ENCODE results near the gene FBRSL1. TPM values are rescaled to one million over a fixed set of nuclear protein-coding genes. Genes with fewer than 3 reads are reported as not detected.
A peak's percentile ranks its signal among the peaks of the same experiment; 100 is the strongest.

Gene FBRSL1
- total and polyA plus RNA-seq, 8 donors, result 31.1 to 62.5 (median 44.2) TPM

- Histone ChIP-seq H3K36me3 (no peaks in the 10 kb centered on the region), H3K4me3 (no peak overlapping the region), H3K27ac (no peak overlapping the region), H3K27me3 (no peaks in the 10 kb centered on the region), H3K4me1 (no peaks in the 10 kb centered on the region), H3K9me3 (no peaks in the 10 kb centered on the region)
- ATAC-seq, result no peak
- TF ChIP-seq CTCF (IDR thresholded peaks at IDR 0.05), result no peak
- FAIRE-seq, result no peak
- intact Hi-C loops (cut with DNase I), result no loop called here
- 85 to 88% methylated on average over 9 of the region's 9 CpGs for WGBS, 2 donors
- no peak for DNase-seq
Measured at GRCh38 chr12:132540436-132540835, 50.5 kb downstream of the FBRSL1 start.

GRCh38 chr12:132541200-132541599 lies 51.2 kb downstream of the FBRSL1 start:
- no peak for TF ChIP-seq CTCF (IDR thresholded peaks at IDR 0.05)
- 91 to 94% methylated on average over 9 of the region's 9 CpGs for WGBS, 2 donors
- FAIRE-seq, result no peak
- DNase-seq, result no peak
- intact Hi-C loops (cut with DNase I), result no loop called here
- no peak for ATAC-seq
- Histone ChIP-seq H3K36me3 (no peaks in the 10 kb centered on the region), H3K4me1 (no peaks in the 10 kb centered on the region), H3K9me3 (no peaks in the 10 kb centered on the region), H3K27ac (no peak overlapping the region), H3K4me3 (no peak overlapping the region), H3K27me3 (no peaks in the 10 kb centered on the region)

GRCh38 chr12:132541996-132542395 lies 52.0 kb downstream of the FBRSL1 start:
- no peak for TF ChIP-seq CTCF (IDR thresholded peaks at IDR 0.05)
- H3K4me3 ChIP-seq, result no peak overlapping the region
- no peak for FAIRE-seq
- no peaks in the 10 kb centered on the region for H3K27me3 ChIP-seq
- no peaks in the 10 kb centered on the region for H3K4me1 ChIP-seq
- ATAC-seq, result no peak
- H3K9me3 ChIP-seq, result no peaks in the 10 kb centered on the region
- no peak overlapping the region for H3K27ac ChIP-seq
- DNase-seq, result no peak
- intact Hi-C loops (cut with DNase I), result no loop called here
- WGBS, 2 donors, result 93 to 96% methylated on average over 20 of the region's 20 CpGs
- H3K36me3 ChIP-seq, result no peaks in the 10 kb centered on the region

- WGBS, 2 donors, result 92 to 96% methylated on average over 8 to 9 of the region's 9 CpGs
- Histone ChIP-seq H3K27ac (no peak overlapping the region), H3K9me3 (no peaks in the 10 kb centered on the region), H3K36me3 (no peaks in the 10 kb centered on the region), H3K4me1 (no peaks in the 10 kb centered on the region), H3K27me3 (no peaks in the 10 kb centered on the region), H3K4me3 (no peak overlapping the region)
- no peak for DNase-seq
- intact Hi-C loops (cut with DNase I), result no loop called here
- no peak for TF ChIP-seq CTCF (IDR thresholded peaks at IDR 0.05)
- no peak for ATAC-seq
- FAIRE-seq, result no peak
Measured at GRCh38 chr12:132542661-132543060, 52.7 kb downstream of the FBRSL1 start.

GRCh38 chr12:132543298-132544079 lies 53.5 kb downstream of the FBRSL1 start:
- intact Hi-C loops (cut with DNase I), result no loop called here
- DNase-seq (no peak), FAIRE-seq (no peak), ATAC-seq (peak in 1 of 4 donors; percentile 12)
- WGBS, 2 donors, result 78 to 83% methylated on average over 27 of the region's 27 CpGs
- no peaks in the 10 kb centered on the region for H3K9me3 ChIP-seq
- H3K27me3 ChIP-seq, result no peaks in the 10 kb centered on the region
- H3K4me3 ChIP-seq, result no peak overlapping the region
- no peak overlapping the region for H3K27ac ChIP-seq
- no peaks in the 10 kb centered on the region for H3K4me1 ChIP-seq
- TF ChIP-seq CTCF (IDR thresholded peaks at IDR 0.05), result no peak
- H3K36me3 ChIP-seq, result peaks cover 0 to 4% (median 0%) of the 10 kb centered on the region in 3 donors

Data from pancreas (tissue), 10 donors.